H9 (cell line): ENCODE measurements around the gene DTNBP1. TPM values are rescaled to one million over a fixed set of nuclear protein-coding genes. Genes with fewer than 3 reads are reported as not detected.

Experiments
- DNase-seq: peaks from one replicate; pipeline ENCODE4 v3.0.0-alpha.2; 2017
- H2AFZ ChIP-seq: one replicate; pipeline ENCODE4 v1.6.1; 2013; ENCODE audit warnings: mild to moderate bottlenecking, low read length, control low read depth, moderate library complexity
- H2AK5ac ChIP-seq: 2 replicates; pipeline ENCODE4 v1.6.1; 2013; ENCODE audit warnings: low read length, control low read depth, mixed read lengths; ENCODE audit not compliant: insufficient read length
- H2BK120ac ChIP-seq: one replicate; pipeline ENCODE4 v1.6.1; 2013; ENCODE audit warnings: low read depth, mild to moderate bottlenecking, low read length, control low read depth, inconsistent platforms; ENCODE audit not compliant: poor library complexity, severe bottlenecking
- H2BK12ac ChIP-seq: 2 replicates; pipeline ENCODE4 v1.6.1; 2013; ENCODE audit warnings: low read length, control low read depth, mixed read lengths, low read depth; ENCODE audit not compliant: insufficient read length
- H2BK15ac ChIP-seq: 2 replicates; pipeline ENCODE4 v1.6.1; 2013; ENCODE audit warnings: low read depth, low read length, control low read depth
- H2BK20ac ChIP-seq: one replicate; pipeline ENCODE4 v1.6.1; 2013; ENCODE audit warnings: low read depth, mild to moderate bottlenecking, low read length, control low read depth, inconsistent platforms; ENCODE audit not compliant: poor library complexity, severe bottlenecking
- H2BK5ac ChIP-seq: 2 replicates; pipeline ENCODE4 v1.6.1; 2013; ENCODE audit warnings: low read length, control low read depth, mixed read lengths; ENCODE audit not compliant: insufficient read length
- H3K14ac ChIP-seq: 2 replicates; pipeline ENCODE4 v1.6.1; 2013; ENCODE audit warnings: low read length, control low read depth; ENCODE audit not compliant: insufficient read depth
- H3K18ac ChIP-seq: 2 replicates; pipeline ENCODE4 v1.6.1; 2013; ENCODE audit warnings: low read depth, mild to moderate bottlenecking, mixed read lengths, low read length, control low read depth; ENCODE audit not compliant: insufficient read length
- H3K23ac ChIP-seq: 2 replicates; pipeline ENCODE4 v1.6.1; 2013; ENCODE audit warnings: low read length, control low read depth, mixed read lengths, low read depth; ENCODE audit not compliant: insufficient read length
- H3K23me2 ChIP-seq: 2 replicates; pipeline ENCODE4 v1.6.1; 2013; ENCODE audit warnings: low read depth, mild to moderate bottlenecking, mixed read lengths, low read length, control low read depth; ENCODE audit not compliant: insufficient read length, poor library complexity, severe bottlenecking
- H3K27ac ChIP-seq: 2 replicates; pipeline ENCODE4 v1.5.1; 2013; ENCODE audit warnings: low read length, control low read depth, mixed read lengths, low read depth; ENCODE audit not compliant: insufficient read length
- H3K27me3 ChIP-seq: 2 replicates; pipeline ENCODE4 v1.6.1; 2013; ENCODE audit warnings: low read length, control low read depth, inconsistent platforms; ENCODE audit not compliant: insufficient read depth
- H3K4ac ChIP-seq: 2 replicates; pipeline ENCODE4 v1.6.1; 2013; ENCODE audit warnings: low read depth, mild to moderate bottlenecking, control low read depth, inconsistent platforms, low read length, moderate library complexity
- H3K4me1 ChIP-seq: 2 replicates; pipeline ENCODE4 v1.6.1; 2013; ENCODE audit warnings: low read length, control low read depth, inconsistent platforms; ENCODE audit not compliant: insufficient read depth
- H3K4me2 ChIP-seq: 2 replicates; pipeline ENCODE4 v1.6.1; 2013; ENCODE audit warnings: low read length, control low read depth, mixed read lengths; ENCODE audit not compliant: insufficient read length, insufficient read depth
- H3K56ac ChIP-seq: 2 replicates; pipeline ENCODE4 v1.6.1; 2013; ENCODE audit warnings: low read depth, mild to moderate bottlenecking, mixed read lengths, low read length, control low read depth; ENCODE audit not compliant: insufficient read length
- H3K79me1 ChIP-seq: 2 replicates; pipeline ENCODE4 v1.6.1; 2013; ENCODE audit warnings: low read depth, mild to moderate bottlenecking, moderate library complexity, low read length, control low read depth, inconsistent platforms; ENCODE audit not compliant: insufficient read depth, poor library complexity, severe bottlenecking
- H3K79me2 ChIP-seq: 2 replicates; pipeline ENCODE4 v1.6.1; 2013; ENCODE audit warnings: low read length, control low read depth, inconsistent platforms; ENCODE audit not compliant: insufficient read depth
- H3K9ac ChIP-seq: 2 replicates; pipeline ENCODE4 v1.6.1; 2013; ENCODE audit warnings: low read length, control low read depth, mixed read lengths; ENCODE audit not compliant: insufficient read length; ENCODE audit errors: extremely low read depth
- H3K9me3 ChIP-seq: one replicate; pipeline ENCODE4 v1.6.1; 2013; ENCODE audit warnings: low read depth, low read length, inconsistent platforms; ENCODE audit not compliant: control insufficient read depth
- H3T11ph ChIP-seq: one replicate; pipeline ENCODE4 v1.6.1; 2013; ENCODE audit warnings: mild to moderate bottlenecking, low read length, control low read depth, inconsistent platforms
- H4K20me1 ChIP-seq: one replicate; pipeline ENCODE4 v1.6.1; 2013; ENCODE audit not compliant: control insufficient read depth, insufficient read length, insufficient read depth
- H4K5ac ChIP-seq: 2 replicates; pipeline ENCODE4 v1.6.1; 2013; ENCODE audit warnings: low read depth, mild to moderate bottlenecking, mixed read lengths, low read length, control low read depth; ENCODE audit not compliant: insufficient read length
- H4K8ac ChIP-seq: replicated peaks from 2 replicates; pipeline ENCODE4 v1.6.1; 2013; ENCODE audit warnings: low read length, control low read depth, mixed read lengths, low read depth; ENCODE audit not compliant: insufficient read length
- H4K91ac ChIP-seq: 2 replicates; pipeline ENCODE4 v1.6.1; 2013; ENCODE audit warnings: low read depth, mild to moderate bottlenecking, moderate library complexity, mixed read lengths, low read length, control low read depth; ENCODE audit not compliant: insufficient read length
- H3K27ac Mint-ChIP-seq, 3 experiments: 2 replicates in 2 of 3; 3 replicates in 1 of 3; pipeline ENCODE4 v1.8.0; 2020 to 2021; ENCODE audit warnings: mixed read lengths in 3 of 3, mild to moderate bottlenecking in 1 of 3, moderate library complexity in 1 of 3
- H3K27me3 Mint-ChIP-seq: 2 replicates; pipeline ENCODE4 v1.8.0; 2021; ENCODE audit warnings: low read depth, mild to moderate bottlenecking, moderate library complexity, mixed read lengths
- H3K36me3 Mint-ChIP-seq, 3 experiments: 2 replicates in 2 of 3; 3 replicates in 1 of 3; pipeline ENCODE4 v1.8.0; 2020 to 2021; ENCODE audit warnings: low read depth in 3 of 3, mixed read lengths in 3 of 3; ENCODE audit not compliant: insufficient read depth in 1 of 3
- H3K4me1 Mint-ChIP-seq, 2 experiments: 2 replicates each; pipeline ENCODE4 v1.8.0; 2020; ENCODE audit warnings: mixed read lengths in 2 of 2
- H3K4me3 Mint-ChIP-seq, 2 experiments: 2 replicates in 1 of 2; 3 replicates in 1 of 2; pipeline ENCODE4 v1.8.0; 2020 to 2021; ENCODE audit warnings: mild to moderate bottlenecking in 2 of 2, mixed read lengths in 2 of 2, moderate library complexity in 1 of 2
- H3K9me3 Mint-ChIP-seq, 2 experiments: 2 replicates in 1 of 2; 3 replicates in 1 of 2; pipeline ENCODE4 v1.8.0; 2020; ENCODE audit warnings: mild to moderate bottlenecking in 2 of 2, mixed read lengths in 2 of 2, moderate library complexity in 1 of 2
- CTCF ChIP-seq: fragments of 200-600 bp; sonication (generic); conservative IDR thresholded peaks from 3 replicates; pipeline ENCODE4 v1.8.0; 2021; ENCODE audit warnings: antibody characterized with exemption, mild to moderate bottlenecking
- WGBS: extraction: QIAGEN DNeasy Blood & Tissue Kit; methylation state at CpG from one replicate; pipeline ENCODE4 v1.1.7; 2013; ENCODE audit warnings: missing lambda C conversion rate, low lambda C conversion rate, mixed read lengths; ENCODE audit not compliant: insufficient read length; ENCODE audit errors: extremely low coverage; 5-methylcytosine and 5-hydroxymethylcytosine counted together
- total RNA-seq: library from RNA; stranded (reverse); gene quantifications from 2 replicates; pipeline ENCODE4 v1.2.1, GENCODE V29; 2021

The DTNBP1 gene
- total RNA-seq, 1 experiment from 2014 or later = 12.9 TPM

GRCh38 chr6:15509335-15509933, 153.4 kb downstream of the DTNBP1 start:
- H2BK12ac ChIP-seq = no peak overlapping the region
- H2AK5ac ChIP-seq = no peak overlapping the region
- H3K9me3 ChIP-seq = no peaks in the 10 kb centered on the region
- H3K27ac Mint-ChIP-seq = peak overlapping the region in 1 of 3 experiments; percentile 68; a peak in 4 of 7 replicates
- H3T11ph ChIP-seq = no peak overlapping the region
- no peak overlapping the region for H4K91ac ChIP-seq
- no peak overlapping the region for H2AFZ ChIP-seq
- no peaks in the 10 kb centered on the region for H3K27me3 ChIP-seq
- H3K79me1 ChIP-seq = peaks cover 6% of the 10 kb centered on the region
- H3K9me3 Mint-ChIP-seq = no peaks in the 10 kb centered on the region
- DNase-seq = no peak
- no peak overlapping the region for H3K14ac ChIP-seq
- no peak overlapping the region for H3K23ac ChIP-seq
- H3K23me2 ChIP-seq = no peaks in the 10 kb centered on the region
- no peak overlapping the region for H2BK20ac ChIP-seq
- no peaks in the 10 kb centered on the region; the same call in 1 of the 2 replicates for H3K4me1 ChIP-seq
- no peak overlapping the region for H3K9ac ChIP-seq
- H4K8ac ChIP-seq = no peak overlapping the region
- H2BK120ac ChIP-seq = no peak overlapping the region
- no peak overlapping the region for H3K4me2 ChIP-seq
- peaks cover 10% of the 10 kb centered on the region; the same call in 1 of the 2 replicates for H3K79me2 ChIP-seq
- no CpG with 5 or more reads among the region's 13 CpGs for WGBS
- no peak overlapping the region for H2BK15ac ChIP-seq
- H3K27me3 Mint-ChIP-seq = peaks cover 1% of the 10 kb centered on the region; the same call in 1 of the 2 replicates
- H3K4me1 Mint-ChIP-seq = peaks cover 28 to 31% of the 10 kb centered on the region in 2 experiments
- H4K20me1 ChIP-seq = no peaks in the 10 kb centered on the region
- H3K4me3 Mint-ChIP-seq = no peak overlapping the region
- H3K36me3 Mint-ChIP-seq = peaks cover 79 to 96% (median 94%) of the 10 kb centered on the region in 3 experiments
- H3K4ac ChIP-seq = no peak overlapping the region
- no peak overlapping the region for H4K5ac ChIP-seq
- TF ChIP-seq CTCF = no peak
- H3K18ac ChIP-seq = no peak overlapping the region
- H3K56ac ChIP-seq = no peak overlapping the region
- H3K27ac ChIP-seq = no peak overlapping the region
- H2BK5ac ChIP-seq = no peak overlapping the region
